Stimulated activated CD8-positive, alpha-beta memory T cell treated with anti-CD3 and anti-CD28 coated beads, Interleukin-12 subunit alpha, Interleukin-12 subunit beta, amount 100 ng/mL, for 4 hours (primary cell): Measurements from ENCODE around the gene ADGRA1.

Experiments used
- DNase-seq: peaks from one replicate; pipeline ENCODE4 v3.0.0-alpha.2; 2020; ENCODE audit warnings: low read depth

The ADGRA1 gene

DNA sequence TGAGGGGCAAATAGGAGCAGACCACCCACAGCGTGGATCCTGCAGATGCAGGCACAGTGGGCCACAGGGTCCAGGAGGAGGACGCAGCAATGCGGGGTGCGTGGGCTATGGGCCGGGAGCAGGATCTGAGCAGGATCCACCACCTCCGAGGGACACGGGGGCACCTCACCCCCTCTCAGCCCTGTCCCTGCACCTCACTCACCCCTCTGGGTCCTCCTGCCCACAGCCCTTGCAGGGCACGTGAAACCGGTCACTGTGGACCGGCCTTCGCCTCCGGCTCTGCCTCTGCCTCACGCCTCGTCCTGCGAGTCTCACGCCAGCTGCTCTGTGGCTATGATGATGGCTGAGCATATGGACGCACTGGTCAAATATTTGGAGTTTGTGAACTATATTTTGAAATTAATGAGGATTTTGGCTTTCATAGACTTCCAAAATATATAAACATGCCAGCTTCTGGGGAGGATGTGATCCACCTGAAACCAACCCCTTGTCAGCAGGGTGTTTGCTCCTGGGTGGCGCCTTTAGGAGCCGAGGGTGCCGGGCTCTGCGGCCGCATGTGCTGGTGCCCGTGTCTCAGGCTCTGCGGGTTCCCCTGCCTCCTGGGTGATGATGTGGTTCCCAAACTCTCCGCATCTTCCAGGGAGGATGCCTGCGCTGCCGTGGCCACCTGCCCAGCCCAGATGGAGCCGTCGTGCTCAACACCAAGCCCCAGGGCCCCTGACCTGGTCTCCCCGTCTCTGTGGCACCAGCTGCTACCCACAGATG, 11.3 kb upstream of the ADGRA1 start:
- DNase-seq: no peak

DNA sequence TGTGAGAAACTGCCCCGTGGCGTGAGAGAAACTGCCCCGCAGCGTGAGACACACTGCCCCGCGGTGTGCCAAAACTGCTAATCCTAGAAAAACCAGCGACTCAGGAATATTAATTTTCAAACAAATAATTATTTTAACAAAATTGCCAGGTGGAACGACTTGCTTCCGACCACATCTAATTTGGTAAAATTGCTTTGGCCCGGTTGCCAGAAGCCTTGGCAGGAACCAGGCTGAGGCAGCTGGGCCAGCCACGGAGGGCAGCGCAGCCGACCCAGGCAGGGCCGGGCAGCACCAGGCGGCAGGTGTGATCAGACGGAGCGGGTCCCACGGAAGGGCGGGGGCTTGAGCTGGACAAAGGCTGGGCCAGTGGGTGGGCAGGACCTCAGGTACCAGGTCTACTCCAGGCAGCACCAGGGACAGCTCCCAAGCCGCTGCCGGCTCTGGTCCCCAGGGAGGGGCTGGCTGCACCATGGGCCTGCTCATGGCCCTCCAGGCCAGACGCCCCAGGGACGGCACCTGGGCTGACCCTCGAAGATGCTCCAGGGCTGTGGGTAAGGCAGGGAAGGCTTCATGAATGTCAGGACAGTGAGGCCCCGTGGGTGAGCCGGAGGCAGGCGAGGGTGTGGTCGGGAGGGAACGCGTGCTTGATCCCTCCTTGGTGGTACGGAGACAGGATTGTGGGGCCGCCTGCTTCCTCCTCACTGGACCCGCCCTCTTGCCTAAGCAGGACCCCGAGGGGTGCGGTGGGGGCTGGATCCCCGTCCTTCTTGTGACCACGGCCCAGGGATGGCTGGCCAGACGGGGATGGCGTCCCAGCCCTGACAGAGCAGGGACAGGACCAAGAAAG, 7.7 kb upstream of the ADGRA1 start:
- no peak for DNase-seq

DNA sequence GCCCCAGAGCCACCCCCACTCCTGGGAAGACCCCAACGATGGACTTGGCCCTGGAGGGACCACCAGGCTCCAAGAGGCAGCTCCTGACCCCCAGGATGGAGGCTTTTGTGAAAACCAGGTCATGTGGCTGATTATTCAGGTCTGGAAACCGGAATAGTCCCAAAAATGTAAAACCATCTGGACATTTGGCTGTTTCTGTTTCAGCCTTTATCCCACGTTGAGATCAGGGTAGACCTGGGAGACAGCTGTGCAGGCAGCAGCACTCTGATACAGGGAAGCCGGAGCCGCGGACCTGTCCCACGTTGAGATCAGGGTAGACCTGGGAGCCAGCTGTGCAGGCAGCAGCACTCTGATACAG, 7.1 kb upstream of the ADGRA1 start:
- no peak for DNase-seq

DNA sequence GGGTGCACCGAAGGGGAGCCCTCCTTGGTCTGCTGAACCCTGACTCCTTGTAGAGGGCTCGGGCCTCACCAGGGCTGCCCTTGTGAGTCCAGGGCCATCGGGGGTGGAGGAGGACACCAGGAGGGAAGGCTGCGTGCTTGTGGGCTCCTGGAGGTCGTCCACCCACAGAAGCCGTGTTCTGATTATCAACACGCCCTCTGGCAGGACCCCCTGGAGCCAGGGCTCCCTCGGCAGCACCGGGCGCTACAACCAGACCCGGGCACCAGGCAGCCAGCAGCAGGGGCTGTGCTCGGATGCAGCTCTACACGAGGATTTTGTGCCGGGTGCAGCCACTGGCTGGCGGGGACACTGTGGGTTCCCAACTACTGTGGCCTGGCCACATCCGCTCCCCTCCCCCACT, 6.1 kb upstream of the ADGRA1 start:
- DNase-seq: no peak

DNA sequence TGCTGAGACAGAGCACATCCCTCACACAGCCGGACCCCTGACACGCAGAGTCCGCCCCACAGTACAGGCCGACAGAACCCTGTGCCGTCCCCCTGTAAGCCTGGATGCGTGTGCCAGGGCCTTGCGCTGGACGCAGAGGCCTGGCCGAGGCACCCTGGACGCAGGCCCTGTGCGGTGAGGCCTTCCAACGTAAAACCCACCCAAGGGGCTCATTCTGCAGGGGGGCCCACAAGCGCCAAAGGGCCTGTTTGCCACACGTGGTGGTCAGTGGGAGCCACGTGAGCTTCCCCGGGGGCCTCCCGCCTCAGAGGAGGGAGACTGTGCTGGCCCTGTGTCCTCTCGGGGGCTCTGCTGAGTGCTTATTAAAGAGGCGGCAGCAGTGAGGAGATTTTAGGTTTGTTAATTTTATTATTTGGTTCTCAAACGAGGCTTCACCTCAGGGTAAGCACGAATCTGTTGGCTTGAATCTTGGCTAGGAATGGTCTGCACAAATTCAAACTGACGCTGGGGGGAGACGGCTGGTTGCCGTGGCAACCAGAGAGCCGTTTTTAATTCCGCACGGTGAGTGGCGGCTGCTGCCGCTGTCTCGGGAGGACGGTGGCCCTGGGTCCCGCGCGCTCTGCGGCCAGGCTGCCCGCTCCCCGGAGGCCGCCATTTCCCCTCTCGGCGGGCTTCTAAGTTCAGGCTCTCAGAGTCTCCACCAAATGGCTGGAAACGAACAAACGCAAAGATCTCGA, 4.9 kb upstream of the ADGRA1 start:
- no peak for DNase-seq

DNA sequence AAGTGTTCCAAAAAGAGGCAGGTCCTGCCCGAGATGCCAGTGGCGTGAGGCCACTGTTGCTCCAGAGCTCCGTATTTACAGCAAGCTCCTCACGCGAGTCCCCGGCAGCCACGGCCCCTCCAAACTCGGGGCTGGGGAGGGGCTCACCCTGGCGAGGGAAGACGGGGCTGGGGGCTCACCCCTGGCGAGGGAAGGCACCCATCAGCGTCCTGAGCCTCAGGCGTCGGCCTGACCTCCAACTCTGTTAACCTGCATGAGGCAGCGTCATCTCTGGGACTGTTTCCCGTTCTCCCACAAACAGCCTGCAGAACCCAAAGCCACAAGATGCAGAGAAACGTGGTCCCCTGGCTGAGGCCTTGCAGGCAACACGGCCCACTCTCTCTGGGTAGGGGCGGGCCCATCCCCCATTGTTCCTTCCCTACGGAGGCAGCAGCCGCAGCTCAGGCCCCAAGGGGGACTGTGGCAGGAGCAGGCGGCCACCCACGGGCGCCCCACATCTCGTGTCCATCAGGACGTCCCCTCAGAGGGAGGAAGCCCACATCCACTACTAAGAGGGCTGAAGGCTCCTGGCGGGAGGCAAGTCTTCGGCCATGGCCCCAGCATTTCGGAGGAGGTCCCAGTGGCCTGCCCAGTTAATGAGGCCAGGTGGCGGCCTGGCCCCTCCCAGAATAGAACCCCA, 4.2 kb upstream of the ADGRA1 start:
- DNase-seq: no peak

DNA sequence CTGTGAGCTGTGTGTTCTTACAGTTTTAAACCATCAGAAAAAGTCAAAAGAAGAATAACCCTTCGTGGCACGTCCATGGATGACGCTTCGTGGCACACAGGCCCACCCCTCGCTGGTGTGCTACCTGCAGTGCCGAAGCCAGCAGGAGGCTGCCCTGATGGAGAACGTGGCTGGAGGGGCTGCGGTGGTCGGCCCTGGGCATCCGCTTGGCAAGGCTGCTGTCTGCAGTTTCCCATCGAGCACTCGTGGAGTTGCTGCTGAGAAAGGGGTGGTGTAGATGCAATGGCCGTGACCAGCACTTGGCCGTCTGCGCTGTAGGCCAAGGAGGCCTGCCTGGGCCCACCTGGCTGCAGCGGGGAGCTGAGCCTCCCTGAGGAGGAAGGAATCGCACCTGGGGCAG, 3.2 kb upstream of the ADGRA1 start:
- no peak for DNase-seq

DNA sequence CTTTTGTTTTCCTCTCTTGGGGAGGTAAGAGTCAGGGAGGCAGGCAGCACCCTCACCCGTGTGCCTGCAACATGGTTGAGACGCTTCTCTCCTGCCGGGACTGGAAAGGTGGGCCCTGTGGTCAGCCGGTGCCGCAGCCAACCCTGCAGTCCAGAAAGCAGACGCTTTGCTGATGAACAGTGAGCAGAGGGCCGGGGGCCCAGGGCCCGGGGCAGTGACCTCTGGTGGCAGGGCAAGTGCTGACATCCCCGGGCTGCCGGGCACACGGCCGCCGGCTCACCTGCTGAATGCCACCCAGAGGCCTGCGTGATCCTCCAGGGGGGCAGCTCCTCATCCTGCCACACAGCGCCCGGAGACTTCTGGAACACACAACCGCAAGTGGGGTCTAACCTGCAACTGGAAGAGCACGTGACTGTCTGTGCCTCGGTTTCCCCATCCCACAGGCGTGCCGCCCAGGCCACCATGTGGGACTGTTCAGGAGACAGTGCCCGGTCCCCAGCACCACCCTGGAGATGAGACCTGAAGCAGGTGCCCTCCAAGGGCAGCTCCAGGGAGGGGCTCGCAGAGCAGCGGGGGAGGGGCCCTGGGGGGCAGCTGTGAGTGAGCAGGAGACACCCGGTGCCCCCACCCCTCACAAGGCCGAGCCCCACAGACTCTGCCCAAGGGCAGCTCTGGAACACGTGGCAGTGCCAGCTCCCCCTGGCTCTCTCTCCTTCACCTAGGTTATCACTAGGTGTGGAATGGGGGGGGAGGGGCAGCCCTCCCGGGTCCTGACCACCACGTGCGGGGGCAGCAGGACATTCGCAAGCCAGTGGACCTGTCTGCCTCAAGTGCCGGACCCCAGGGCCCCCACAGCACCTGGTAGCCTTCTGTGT, 2.2 kb upstream of the ADGRA1 start:
- no peak for DNase-seq

DNA sequence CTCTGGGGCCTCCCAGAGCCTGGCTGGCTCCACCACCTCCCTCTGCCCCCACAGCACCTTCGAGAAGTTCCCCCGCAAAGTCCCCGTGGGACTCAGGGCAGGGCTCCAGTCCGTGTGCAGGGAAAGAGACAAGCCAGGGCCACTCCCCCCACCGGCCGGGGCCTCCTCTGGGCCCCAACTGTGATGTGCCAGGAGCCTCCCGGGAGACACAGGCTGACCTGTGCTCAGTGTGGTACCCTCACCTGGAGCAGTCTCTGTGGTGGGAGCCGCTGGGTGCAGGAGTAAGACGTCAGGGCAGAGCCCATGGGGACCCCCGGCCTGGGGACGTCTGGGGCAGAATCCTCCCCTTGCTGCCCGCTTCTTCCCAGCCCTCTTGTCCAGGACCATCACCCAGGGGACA, 1.5 kb upstream of the ADGRA1 start:
- no peak for DNase-seq

DNA sequence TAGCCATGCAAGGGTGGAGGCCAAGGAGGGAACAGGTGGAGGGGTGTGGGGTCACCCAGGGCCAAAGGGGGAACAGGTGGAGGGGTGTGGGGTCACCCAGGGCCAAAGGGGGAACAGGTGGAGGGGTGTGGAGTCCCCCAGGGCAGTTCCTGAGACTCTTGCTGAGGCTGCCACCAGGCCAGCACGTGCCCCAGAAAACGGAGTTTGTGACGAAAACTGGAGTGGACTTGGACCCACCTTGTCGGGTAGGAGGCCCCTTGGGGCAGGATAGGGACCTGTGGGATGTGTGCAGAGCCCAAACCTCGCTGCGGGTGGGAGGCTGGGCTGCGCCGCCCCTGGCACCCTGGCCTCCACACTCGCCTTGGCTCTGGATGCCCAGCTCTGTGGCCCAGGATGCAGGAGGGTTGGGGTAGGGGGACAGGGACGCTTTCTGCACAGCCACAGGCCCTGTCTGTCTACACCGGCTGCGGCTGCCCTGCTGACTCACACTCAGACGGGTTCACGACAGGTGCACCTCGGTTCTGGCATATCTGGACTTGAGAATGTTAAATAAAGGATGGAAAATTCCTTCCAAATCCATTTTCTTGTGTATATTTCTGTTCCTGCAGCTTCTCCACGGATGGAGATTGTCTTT, 562 bp upstream of the ADGRA1 start:
- no peak for DNase-seq

DNA sequence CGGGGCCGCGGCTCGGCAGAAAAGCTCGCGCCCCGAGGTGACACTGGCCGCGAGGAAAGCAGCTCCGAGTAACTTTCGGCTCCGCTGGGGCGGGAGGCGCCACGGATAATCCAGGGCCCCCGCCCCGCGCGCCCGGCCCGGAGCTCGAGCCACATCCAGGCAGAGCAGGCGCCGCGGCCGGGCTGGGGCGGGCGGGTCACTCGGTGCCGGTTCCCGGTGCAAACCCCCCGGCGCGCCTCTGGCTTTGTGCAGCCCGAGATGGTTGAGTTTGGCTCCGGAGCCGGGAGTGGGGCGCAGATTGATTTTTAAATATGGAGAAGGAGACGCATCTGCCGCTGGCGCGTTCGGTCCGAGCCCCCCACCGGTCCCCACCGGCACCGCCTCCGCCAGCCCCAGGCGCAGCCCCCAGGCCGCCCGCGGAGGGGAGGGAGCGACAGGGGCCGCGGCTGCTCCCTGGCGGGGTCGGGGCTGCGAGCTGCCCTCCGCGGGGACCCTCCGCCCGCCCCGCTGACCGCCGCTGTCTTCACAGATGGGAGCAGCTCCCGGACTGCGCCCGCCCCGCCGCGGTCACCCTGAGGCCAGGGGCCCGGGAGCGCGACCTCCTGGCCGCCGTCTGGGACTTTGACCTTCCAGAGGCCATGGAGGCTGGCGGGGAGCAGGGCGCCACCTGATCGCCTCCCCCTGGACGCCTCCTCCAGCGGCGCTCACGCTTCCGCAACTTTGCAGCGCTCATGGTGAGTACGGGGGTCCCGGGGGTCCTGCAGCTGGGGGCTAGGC, 643 bp downstream of the ADGRA1 start:
- no peak for DNase-seq

DNA sequence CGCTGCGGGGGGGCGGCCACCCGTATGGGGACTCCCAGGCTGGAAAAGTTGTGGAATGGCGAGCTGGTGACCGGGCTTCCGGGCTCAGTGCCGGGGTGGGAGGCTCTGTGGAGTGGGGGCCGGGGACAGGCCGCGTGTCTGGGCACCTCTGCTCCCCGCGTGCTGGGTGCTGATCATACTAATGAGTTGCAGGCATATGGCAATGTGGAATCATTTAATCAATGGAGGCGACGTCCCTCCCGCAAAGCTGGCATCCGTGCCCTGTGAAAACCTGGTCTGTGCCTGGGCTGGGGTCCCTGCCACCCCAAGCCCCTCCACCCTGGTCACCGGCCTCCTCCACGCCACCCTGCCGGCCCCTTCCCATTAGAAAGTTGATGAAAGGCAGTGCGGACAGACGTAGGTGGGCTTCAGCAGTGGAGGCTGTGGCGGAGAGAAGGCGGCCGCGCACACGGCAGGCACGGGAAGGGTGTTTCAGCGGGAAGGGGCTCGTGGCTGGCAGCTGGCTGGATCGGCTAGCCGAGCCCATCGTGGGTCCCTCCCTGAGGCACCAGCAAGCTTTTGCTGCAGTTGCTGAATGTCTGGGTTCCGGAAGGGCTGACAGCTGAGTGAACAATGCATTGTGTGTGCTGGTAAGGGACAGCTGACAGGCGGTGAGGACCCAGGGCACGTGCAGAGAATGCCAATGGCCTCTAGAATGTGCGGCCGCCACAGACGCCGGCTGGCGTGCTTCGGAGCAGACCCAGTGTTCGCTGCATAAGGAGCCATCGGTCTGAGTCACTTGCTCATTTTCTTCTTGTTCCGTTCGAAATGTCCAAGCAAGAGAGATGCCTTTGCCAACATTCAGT, 1.5 kb downstream of the ADGRA1 start:
- no peak for DNase-seq

DNA sequence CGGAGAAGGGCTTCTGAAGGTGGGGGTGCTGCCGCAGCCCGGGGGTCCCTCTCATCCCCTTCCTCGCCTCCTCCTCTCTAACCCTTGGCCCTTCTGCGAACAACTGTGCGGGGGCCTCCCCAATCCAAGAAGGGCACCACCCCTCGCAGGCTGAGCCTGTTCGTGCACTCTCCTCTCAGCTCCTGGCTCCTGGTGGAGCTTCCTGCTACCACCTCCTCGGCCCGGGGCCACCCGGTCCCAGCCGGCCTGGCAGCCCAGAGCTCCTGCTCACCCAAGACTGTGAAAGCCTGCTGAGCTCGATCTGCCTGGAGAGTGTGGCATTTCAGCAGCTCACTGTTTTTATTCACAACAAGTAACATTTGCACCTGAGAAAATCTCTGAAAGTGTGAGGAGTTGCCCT, 2.4 kb downstream of the ADGRA1 start:
- no peak for DNase-seq

DNA sequence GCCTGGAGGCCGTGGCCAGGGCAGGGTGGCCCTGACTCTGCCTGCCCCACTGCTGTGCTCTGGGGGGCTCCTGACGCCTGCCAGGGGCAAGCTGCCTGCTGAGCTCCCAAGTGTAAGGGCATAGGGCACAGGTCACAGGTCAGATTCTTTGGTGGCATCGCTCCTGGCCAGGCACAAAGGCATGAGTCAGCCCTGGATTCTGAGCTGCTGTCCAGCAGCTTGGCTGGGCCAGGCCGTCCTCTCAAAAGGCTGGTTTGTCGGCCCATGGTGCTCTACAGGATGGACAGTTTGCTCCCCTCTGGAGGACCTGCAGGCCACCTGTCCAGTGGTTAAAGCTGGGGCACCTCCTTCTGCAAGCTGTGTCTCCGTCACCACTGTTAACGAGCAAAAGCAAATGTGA, 2.9 kb downstream of the ADGRA1 start:
- no peak for DNase-seq

DNA sequence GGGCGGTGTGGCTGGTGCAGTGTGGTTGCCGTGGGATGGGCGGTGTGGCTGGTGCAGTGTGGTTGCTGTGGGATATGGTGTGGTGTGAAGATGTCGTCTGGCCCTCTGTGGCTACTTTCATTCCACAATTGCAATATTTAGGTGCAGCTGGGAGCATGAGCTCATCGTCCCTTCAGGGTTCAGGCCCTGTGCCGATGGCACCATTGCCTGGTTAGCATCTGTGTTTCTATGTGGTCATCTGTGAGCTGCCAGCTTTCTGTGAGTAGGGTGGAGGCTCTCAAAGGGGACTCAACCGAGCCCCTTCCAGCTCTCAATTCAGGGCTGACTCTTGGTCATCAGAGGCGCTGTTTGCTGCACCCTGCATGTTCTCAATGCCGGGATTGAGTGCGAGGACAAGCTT, 3.6 kb downstream of the ADGRA1 start:
- DNase-seq: no peak

DNA sequence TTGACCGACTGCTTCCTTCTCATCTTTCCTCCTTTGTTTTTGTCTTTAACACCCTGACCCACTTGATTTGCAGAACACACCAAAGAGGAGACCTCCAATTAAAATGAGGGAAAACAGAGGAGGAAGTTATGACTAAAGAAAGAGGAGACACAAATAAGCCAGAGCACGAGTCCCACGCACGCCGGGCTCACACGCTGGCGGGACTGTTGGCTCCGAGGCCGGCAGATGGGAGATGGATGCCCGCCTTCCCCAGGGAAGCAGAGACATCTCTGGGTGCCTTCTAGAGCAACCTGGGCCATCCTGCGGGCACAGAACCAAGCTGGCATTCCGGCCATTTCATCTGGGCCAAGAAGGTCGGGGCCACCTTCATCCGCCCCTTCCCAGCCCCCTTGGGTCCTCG, 5.6 kb downstream of the ADGRA1 start:
- no peak for DNase-seq

DNA sequence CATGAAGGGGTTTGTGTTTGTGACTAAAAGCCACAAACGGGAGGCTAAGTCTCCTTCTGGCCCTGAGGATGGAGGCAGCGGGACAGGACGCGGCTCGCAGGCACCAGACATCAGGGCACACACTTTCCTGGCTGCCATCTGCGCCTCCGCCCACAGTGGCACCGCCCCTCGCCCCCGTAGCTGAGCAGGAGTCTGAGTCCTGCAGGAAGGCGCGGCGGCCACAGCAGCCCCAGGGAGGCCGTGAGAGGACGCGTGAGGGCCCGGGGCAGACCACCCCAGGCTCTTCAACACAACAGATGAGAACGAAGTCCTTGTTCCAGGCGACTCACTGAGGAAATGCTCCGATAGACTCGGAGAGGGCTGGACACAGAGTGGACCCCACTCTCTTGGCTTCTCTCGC, 6.6 kb downstream of the ADGRA1 start:
- no peak for DNase-seq

DNA sequence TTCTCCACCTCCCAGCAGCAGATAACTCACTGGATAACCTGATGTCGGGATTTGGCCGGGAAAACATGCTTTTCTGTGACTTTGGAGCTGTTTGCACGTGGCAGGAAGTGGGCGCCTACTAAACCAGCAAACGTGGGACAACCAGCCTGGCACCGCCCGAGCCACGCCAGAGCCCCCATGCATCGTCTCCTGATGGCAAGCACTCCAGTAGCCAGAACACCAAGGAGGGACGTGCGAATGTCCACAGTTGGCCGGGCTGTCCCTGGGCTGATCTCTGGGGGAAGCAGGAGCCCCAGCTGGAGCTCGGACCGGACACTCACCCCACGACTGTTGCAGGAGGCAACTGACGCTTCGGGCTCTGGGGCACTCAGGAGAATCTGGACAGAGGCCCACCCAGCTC, 7.1 kb downstream of the ADGRA1 start:
- DNase-seq: no peak

DNA sequence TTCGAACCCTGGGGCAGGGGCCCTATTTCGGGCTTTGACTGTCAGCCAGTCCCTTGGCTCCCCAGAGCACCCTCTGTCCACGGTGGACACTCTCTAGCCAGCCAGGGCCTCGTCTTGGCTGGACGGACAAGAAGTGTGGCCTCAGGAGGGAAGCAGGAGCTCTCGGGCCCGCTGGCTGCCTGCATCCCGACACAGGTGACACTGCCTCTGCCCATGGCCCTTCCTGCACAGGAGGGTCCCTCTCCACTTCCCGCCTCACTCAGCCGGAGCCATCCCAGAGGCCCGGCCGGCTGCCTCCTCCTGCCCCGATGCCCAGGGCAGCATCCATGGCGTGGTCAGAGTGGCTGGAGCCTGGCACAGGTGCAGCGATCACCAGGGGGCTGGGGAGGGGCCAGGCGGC, 7.9 kb downstream of the ADGRA1 start:
- no peak for DNase-seq
